ENCODE results near the gene PTPRT.

DNA sequence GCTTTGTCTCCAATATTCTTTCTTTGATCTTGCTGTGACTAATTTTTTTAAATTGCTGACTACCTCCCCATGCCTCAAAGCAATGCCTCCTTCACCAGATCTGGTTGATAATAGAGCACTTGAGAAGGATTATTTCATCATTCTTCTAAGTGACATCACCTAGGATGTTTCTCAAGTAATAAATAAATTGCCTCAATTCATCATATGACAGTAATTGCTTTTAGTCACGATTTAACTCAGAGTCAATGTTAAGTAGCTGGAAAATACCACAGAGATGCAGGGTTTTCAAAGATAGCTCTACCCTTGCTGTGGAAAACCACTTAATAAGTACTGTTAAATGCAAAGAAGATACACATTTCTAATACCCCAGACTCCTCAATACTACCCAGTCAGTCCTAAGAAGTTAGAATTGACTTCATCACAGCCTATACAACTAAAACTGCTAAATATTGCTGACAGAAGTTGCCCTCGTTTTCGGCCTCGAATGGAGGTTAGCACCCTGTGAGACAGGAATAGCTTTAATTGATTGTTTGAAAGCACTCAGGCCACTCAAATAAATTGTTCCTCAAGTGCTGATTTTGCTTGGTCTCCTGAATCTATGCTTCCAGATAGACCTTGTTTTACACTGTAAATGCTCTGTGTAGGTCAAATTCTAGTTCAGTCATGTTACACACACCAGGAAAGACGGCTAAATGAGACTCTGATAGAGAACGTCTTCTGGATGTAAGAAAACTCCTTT, 931.0 kb downstream of the PTPRT start:
- TF ChIP-seq, protein P1, sequence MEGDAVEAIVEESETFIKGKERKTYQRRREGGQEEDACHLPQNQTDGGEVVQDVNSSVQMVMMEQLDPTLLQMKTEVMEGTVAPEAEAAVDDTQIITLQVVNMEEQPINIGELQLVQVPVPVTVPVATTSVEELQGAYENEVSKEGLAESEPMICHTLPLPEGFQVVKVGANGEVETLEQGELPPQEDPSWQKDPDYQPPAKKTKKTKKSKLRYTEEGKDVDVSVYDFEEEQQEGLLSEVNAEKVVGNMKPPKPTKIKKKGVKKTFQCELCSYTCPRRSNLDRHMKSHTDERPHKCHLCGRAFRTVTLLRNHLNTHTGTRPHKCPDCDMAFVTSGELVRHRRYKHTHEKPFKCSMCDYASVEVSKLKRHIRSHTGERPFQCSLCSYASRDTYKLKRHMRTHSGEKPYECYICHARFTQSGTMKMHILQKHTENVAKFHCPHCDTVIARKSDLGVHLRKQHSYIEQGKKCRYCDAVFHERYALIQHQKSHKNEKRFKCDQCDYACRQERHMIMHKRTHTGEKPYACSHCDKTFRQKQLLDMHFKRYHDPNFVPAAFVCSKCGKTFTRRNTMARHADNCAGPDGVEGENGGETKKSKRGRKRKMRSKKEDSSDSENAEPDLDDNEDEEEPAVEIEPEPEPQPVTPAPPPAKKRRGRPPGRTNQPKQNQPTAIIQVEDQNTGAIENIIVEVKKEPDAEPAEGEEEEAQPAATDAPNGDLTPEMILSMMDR (IDR thresholded peaks at IDR 0.05; ENCODE audit: low read length): no peak
- no peak for TF ChIP-seq EZH2phosphoT487 (IDR thresholded peaks at IDR 0.05; ENCODE audit: low read length)

Measured in MM.1S (cell line).